Body of pancreas (tissue), 4 donors: Measurements from ENCODE around the gene AFF3.

ENCODE experiments used
- CTCF ChIP-seq, 7 experiments: fragments of 450-650 bp in 4 of 7; fragments of 200-600 bp in 3 of 7; sonication (generic) in 3 of 7; IDR thresholded peaks; one replicate each; pipeline ENCODE4 v1.5.1; 2016 to 2019; ENCODE audit warnings: antibody characterized with exemption in 7 of 7
- POLR2A ChIP-seq, 3 donors: fragments of 450-650 bp; IDR thresholded peaks; one replicate each; pipeline ENCODE4 v1.6.1; 2016; ENCODE audit warnings: antibody characterized with exemption in 3 of 3, mild to moderate bottlenecking in 2 of 3

DNA sequence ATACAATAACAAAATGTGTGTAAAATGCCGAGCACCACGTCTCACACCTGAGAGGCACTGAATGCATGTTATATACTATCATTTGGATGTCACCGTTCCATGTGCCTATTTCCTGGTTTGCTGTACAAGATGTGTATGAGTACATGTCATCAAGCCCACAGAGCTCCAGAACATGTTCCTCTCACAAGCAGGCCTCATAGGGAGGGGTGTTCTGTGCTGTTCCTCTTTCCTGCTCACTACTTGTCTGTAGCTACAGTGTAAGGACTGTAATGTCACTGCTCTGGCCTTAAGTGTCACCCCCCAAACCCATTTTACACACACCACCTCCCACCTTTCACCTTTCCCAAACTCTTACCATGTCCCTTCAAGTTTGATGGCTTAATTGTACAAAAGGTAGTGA lies 1.8 kb downstream of the AFF3 start:
- TF ChIP-seq POLR2A (IDR thresholded peaks at IDR 0.05) (no peak), CTCF (IDR thresholded peaks at IDR 0.05) (no peak)
